ENCODE data around the gene HS3ST5.
"Not testable (repeated sequence)": the region's sequence is repeated elsewhere in the genome, so short reads cannot be mapped to it uniquely, and the experiment has no call there.

Gene HS3ST5

GRCh38 chr6:114181664-114182063, 161.2 kb downstream of the HS3ST5 start:
- no peak for DNase-seq

DNA sequence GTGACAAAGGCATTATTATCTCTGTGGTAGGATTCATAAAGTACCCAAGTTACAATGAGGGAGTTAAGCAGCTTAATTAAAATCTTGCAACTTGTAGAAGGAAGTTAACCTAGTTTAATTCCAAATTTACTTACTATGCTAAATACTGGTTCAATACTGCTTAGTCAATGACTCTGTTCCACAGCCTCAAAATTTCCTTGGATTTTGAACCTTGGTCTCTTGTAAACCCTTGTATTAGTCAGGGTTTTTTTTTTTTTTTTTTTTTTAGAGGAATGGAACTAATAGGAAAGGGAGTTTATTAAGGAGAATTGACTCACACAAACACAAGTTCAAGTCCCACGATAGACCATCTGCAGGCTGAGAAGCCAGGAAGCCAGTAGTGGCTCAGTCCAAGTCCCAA, 163.4 kb downstream of the HS3ST5 start:
- DNase-seq = no peak

DNA sequence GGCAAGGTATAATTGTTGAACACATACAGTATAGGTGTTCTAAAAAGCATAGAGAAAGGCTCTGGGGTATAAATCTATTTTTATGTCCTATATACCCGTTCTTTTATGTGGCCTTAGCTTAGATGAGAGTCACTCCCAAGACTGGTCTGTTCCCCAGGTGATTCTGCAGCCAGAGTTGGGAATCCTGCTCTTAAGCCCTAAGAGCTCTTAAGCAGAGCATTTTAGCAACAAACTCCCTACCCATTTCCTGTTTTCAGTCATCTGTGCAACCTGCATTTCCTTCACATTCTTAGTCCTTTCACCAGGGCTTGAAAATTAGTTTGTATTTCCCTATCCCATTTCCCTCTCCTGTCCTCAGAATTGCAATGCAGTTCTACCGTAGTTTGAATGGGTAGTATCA, 166.1 kb downstream of the HS3ST5 start:
- no peak for DNase-seq

- no peak for DNase-seq
These were observed 170.1 kb downstream of the HS3ST5 start for GRCh38 chr6:114172576-114173260.

DNA sequence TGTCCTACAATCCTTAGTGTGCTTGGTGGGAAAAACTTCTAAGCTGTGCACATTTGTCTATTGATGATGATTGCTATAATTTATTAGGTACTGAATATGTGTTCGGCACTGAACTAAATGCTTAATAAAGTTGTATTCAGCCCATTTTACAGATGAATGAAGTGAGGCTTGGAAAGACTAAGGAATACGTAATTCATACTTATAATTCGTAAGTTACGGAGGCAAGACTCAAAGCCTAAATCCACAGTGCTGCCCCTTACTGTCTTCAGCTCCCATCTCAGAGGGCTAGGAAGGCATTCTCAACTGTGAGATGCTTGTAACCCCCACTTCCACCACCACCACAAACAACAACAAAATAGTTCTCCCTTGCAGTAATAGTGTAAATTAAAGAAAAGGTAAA, 171.3 kb downstream of the HS3ST5 start:
- no peak for DNase-seq

GRCh38 chr6:114170958-114171387, 171.8 kb downstream of the HS3ST5 start:
- no peak for DNase-seq

- DNase-seq = no peak
These were observed 172.5 kb downstream of the HS3ST5 start for GRCh38 chr6:114170372-114170771.

- DNase-seq = no peak
These were observed 173.1 kb downstream of the HS3ST5 start for GRCh38 chr6:114169763-114170162.

DNA sequence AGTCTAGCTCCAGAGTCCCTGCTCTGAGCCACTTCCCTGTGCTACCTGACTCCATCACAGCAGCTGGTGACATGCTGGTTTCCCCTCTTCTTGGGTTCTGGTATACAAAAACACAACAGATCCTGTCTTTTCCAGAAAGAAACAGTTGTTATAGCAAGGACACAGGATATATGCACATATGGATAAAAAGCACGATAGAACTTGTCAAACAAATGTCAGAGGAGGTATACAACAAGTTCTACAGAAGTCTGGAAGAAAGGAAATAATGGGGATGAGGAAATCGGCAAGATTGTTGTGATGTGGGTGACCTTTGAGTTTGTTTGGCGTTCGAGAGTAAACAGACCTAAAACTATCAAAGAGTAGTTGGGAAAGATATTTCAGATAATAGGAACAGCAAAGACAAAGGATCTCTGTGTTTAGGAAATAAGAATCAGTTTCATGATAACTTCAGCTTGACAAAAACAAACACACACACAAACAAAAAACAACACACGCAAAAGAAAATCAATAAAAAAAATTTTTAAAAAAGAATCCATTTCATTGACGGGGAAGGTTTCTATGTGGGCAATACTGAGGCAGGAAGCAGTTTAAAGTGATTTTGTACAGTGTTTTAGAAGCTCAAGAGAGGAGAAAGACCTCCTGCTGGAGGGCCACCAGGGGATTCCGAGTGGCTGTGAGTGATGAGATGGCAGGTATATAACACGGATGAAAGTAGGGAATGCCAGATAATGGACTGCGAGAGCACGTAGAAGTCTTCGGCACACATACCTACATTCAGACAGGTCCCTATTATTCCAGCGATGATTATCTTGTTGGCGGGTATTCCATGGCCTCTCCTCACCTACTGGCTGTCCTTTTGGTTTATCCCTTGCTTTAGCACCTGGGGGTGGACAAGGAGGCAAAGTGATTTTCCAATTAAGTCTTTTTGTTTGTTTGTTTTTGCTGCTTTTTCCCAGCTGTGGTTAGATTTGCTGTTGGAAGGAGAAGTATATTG, 174.9 kb downstream of the HS3ST5 start:
- no peak for DNase-seq

DNA sequence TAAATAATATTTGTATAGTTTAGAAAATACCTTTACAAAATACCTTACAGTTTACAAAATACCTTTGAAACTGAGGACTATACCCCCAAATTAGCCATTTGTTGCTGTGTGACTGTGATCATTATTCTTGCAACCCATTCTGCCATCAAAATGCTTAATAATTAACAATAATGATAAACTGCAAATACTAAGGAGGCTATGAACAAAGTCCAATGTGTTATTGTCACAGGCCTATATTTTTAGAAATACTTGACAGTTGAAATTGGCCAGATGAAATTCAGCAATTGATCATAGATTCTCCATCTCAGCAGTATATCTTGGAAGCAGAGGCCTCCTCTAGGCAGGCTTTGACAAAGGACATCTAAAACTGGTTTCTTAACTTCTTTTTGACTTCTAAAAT, 178.6 kb downstream of the HS3ST5 start:
- no peak for DNase-seq

DNA sequence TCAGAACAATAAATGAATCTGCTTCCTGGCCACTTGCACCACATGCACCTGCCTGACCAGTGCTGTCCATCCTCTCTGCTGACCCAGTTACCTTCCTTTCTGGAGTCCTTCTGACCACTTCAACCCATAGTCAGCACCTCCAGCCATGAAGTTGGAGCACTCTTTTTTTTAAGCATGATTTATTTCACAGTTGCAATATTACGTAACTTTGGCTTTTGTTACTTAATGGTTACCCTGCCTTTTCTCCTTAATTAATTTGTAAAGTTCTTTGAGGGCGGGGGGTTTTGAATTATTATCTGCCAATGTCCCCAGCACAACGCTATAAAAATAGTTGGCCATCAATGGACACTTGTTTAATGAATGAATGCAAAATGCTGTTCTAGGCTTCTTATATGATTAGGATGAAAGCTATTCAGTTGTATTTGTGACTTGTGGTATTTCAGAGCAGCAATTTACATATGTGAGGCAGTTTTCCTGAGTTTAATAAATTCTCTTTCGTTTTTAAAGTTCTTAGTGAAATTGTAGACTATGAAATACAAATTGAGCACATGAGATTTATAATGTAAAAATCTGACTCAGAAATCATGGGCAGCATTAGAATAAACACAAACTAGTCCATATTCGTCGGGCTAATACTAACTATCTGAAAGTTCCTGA, 180.0 kb downstream of the HS3ST5 start:
- no peak for DNase-seq

GRCh38 chr6:114160881-114161280, 181.9 kb downstream of the HS3ST5 start:
- DNase-seq = no peak

- DNase-seq = no peak
These were observed 183.1 kb downstream of the HS3ST5 start for GRCh38 chr6:114159727-114160126.

DNA sequence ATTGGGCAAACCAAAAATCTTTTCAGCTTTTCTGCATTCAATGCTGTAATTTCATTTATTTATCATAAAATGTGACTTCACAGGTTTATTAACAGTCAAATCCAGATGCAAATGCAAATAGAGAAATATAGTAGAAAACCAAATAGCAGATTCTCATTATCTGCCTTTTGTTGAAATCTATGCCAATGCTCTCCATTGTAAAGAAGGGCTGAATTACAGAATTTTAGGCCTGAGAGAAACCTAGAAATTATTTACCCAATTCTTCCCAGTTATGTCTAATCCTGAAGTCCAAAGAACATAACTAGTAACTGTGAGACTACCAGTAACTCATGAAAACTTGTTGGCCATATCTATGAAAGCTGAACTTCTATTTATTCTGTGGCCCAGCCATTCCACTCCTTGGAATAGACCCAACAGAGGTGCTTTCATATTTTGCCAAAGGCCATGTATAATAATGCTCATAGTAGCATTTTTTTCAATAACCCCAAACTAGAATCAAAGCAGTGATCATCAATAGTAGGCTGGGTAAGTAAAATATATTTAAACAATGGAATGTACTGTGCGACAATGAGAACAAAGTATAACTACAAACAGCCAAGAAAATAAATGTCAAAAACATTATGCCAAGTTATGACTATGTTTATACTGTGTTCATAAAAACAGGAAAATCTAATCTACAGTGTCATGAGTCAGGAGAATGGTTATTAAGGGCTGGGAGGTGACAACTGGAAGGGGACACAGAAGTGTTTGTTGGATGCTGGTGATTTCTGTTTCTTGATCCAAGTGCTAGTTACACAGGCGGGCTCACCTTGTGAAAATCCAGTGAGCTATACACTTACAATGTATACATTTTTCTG, 183.8 kb downstream of the HS3ST5 start:
- no peak for DNase-seq

DNA sequence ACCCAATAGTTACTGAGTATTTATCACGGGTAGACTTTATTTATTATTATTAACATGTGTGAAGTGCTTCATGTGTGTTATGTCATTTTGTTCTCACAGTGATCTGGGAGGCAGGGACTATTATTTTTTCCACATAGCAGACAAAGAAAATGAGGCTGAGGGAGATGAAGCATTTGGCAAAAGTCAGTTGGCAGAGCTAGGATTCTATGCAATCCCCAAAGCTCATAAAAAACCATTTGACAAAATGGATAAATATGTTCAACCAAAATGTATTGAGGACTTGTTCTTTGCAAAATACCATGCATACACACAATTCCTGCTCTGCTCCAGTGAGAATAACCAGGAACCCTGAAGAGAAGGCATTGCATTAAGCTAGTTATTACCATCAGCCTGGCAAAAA, 184.4 kb downstream of the HS3ST5 start:
- DNase-seq = no peak

DNA sequence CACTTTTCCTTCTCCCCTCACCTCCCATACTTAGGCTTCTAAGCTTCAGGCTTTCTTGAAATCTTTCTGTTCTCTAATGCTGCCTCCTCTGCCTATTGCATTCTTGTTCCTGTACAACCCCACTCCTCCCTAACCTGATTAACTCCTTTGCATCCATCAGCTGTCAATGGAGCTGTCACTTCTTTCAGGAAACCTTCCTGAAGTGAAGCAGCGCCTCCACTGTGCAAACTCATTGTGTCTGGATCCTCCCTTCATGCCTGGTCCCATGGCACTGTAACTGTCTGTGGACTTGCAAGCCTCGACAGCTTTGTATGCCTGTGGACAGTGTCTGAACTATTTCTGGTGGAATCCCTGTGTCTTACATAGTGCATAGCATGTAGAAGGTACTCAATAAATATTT, 185.0 kb downstream of the HS3ST5 start:
- DNase-seq = no peak

- no peak for DNase-seq
These were observed 187.1 kb downstream of the HS3ST5 start for GRCh38 chr6:114155763-114156162.

GRCh38 chr6:114154812-114155211, 188.0 kb downstream of the HS3ST5 start:
- DNase-seq = no peak

DNA sequence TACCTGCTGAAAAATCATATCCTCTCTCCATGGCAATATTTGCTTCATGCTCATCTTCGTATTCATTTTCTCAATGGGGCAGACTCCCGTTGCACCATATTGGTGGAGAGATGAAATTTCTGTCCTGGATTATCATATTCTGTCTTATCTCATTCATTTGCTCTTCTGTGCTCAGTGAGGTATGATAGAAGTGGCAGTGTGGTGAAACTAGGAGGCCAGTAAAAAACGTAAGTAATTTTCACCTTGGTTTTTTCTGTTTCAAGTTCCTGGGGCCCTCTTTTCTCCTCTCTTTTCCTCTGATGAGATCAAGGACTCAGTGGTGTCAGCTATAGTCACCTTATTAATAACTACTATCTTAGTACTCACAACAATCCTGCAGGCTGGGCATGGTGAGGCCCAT, 189.4 kb downstream of the HS3ST5 start:
- no peak for DNase-seq

GRCh38 chr6:114151064-114151690, 191.6 kb downstream of the HS3ST5 start:
- DNase-seq = no peak

GRCh38 chr6:114149182-114149581, 193.6 kb downstream of the HS3ST5 start:
- not testable (repeated sequence) for DNase-seq

Data from DMS79 treated with DMSO at 0.1 percent for 48 hours (cell line).